Stimulated activated memory B cell treated with anti-CD40 and anti-IgM and Interleukin-4, amounts not matched to agents 10 μg/mL and 1 μg/mL and 100 μg/mL, for 72 hours (primary cell): ENCODE data around the gene FAM209A.
"Not testable (repeated sequence)": the region's sequence is repeated elsewhere in the genome, so short reads cannot be mapped to it uniquely, and the experiment has no call there.

Source experiments
- ATAC-seq: fragments of 150-1000 bp; cut with Tn5 transposase; 2 replicates; pipeline ENCODE4 v1.10.0; 2021
- H3K27ac Mint-ChIP-seq: one replicate; pipeline ENCODE4 v1.8.0; 2022; ENCODE audit warnings: mild to moderate bottlenecking, mixed read lengths
- H3K27me3 Mint-ChIP-seq: one replicate; pipeline ENCODE4 v1.8.0; 2022; ENCODE audit warnings: mixed read lengths
- H3K36me3 Mint-ChIP-seq: one replicate; pipeline ENCODE4 v1.8.0; 2022; ENCODE audit warnings: mixed read lengths
- H3K4me1 Mint-ChIP-seq: one replicate; pipeline ENCODE4 v1.8.0; 2022; ENCODE audit warnings: mixed read lengths
- H3K4me3 Mint-ChIP-seq: one replicate; pipeline ENCODE4 v1.8.0; 2022; ENCODE audit warnings: mild to moderate bottlenecking, moderate library complexity, mixed read lengths
- H3K9me3 Mint-ChIP-seq: one replicate; pipeline ENCODE4 v1.8.0; 2022; ENCODE audit warnings: mixed read lengths

FAM209A gene

DNA sequence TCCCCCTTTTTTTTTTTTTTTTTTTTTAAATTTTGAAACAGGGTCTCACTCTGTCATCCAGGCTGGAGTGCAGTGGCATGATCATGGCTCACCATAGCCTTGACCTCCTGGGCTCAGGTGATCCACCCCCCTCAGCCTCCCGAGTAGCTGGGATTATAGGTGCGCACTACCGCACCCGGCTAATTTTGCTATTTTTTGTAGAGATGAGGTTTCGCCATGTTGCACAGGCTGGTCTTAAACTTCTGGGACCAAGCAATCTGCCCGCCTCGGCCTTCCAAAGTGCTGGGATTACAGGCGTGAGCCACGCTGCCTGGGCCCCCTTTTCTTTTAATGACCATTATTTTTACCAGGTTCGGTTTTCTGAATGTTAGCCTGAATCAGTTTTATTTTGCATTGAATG, 5.0 kb upstream of the FAM209A start:
- Mint-ChIP-seq H3K9me3 (peaks cover 21% of the 10 kb centered on the region), H3K27ac (no peak overlapping the region), H3K27me3 (no peaks in the 10 kb centered on the region), H3K4me1 (no peaks in the 10 kb centered on the region), H3K4me3 (no peak overlapping the region), H3K36me3 (peaks cover 72% of the 10 kb centered on the region)
- ATAC-seq, result no peak

DNA sequence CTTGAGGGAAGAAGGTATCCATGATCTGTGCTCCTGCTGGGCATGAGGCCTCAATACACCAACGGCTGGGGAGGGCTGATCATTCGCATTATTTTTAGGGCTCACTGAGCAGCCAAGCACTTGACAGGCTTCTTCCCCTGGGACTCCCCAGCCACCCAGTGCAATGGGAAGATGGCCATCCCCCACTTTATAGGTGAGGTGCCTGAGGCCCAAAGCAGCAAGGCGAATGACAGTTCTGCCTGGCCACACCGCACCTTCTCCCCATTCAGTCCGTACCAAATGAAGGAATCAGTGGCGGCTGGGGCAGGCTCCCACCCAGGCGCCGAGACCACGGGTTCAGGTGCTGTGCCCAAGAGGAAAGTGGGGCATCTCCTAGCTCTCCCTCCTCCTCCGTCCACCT, 4.4 kb upstream of the FAM209A start:
- Mint-ChIP-seq H3K27me3 (no peaks in the 10 kb centered on the region), H3K9me3 (peaks cover 21% of the 10 kb centered on the region), H3K36me3 (peaks cover 66% of the 10 kb centered on the region), H3K27ac (no peak overlapping the region), H3K4me1 (no peaks in the 10 kb centered on the region), H3K4me3 (no peak overlapping the region)
- no peak for ATAC-seq

DNA sequence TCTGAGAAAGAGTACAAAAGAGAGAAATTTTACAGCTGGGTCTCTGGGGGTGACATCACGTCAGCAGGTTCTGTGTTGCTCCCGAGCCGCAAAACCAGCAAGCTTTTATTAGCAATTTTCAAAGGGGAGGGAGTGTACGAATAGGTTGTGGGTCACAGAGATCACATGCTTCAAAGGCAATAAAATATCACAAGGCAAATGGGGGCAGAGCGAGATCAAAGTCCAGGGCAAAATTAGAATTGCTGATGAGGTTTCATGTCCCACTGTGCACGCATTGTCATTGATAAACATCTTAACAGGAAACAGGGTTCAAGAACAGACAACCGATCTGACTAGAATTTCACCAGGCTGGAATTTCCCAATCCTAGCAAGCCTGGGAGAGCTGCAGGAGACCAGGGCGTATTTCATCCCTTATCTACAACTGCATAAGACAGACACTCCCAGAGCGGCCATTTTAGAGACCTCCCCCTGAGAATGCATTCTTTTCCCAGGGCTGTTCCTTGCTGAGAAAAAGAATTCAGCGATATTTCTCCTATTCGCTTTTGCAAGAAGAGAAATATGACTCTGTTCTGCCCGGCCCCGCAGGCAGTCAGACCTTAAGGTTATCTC, 3.7 kb upstream of the FAM209A start:
- not testable (repeated sequence) for H3K4me3 Mint-ChIP-seq, ATAC-seq, H3K27me3 Mint-ChIP-seq, H3K4me1 Mint-ChIP-seq, H3K27ac Mint-ChIP-seq
- Mint-ChIP-seq H3K36me3 (peaks cover 59% of the 10 kb centered on the region), H3K9me3 (peaks cover 21% of the 10 kb centered on the region)

DNA sequence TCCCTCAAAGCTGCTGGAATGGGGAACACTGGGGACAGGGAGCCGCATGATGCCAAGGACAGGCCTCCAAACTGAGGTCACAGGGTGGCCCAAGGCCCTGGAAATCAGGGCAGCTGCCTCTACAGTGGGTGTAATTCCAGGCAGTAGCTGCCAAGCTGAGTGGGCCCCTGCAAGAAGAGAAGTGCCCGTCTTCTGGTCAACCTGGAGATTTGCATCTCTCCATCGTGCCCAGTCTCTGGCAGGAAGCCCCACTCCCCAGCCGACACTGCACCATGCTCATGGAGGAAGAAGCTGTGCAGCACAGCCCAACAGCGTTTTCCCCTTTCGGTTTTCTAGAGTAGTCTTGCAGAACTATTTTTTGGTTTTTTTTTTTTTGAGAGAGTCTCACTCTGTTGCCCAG, 2.2 kb upstream of the FAM209A start:
- H3K4me3 Mint-ChIP-seq, result no peak overlapping the region
- no peak for ATAC-seq
- no peak overlapping the region for H3K27ac Mint-ChIP-seq
- H3K4me1 Mint-ChIP-seq, result no peaks in the 10 kb centered on the region
- H3K36me3 Mint-ChIP-seq, result peaks cover 45% of the 10 kb centered on the region
- peaks cover 21% of the 10 kb centered on the region for H3K9me3 Mint-ChIP-seq
- no peaks in the 10 kb centered on the region for H3K27me3 Mint-ChIP-seq

DNA sequence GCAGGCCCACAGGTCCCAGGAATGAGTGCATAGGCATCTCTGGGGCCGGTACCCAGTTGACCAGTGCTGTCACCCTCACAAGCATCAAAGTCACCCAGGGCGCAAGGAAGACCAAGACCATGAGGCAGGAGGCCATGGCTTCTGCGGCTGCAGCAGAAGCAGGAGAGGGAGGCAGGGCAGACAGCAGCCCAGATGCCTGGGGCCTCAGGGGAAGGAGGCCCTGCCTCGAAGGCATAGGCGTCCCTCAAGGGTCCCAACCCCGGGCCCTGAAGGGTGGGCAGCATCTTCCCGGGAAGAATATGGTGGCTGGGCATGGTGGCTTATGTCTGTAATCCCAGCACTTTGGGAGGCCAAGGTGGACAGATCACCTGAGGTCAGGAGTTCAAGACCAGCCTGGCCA, 3.0 kb downstream of the FAM209A start:
- Mint-ChIP-seq H3K27me3 (no peaks in the 10 kb centered on the region), H3K4me3 (no peak overlapping the region), H3K9me3 (peaks cover 3% of the 10 kb centered on the region), H3K27ac (no peak overlapping the region), H3K4me1 (no peaks in the 10 kb centered on the region), H3K36me3 (no peaks in the 10 kb centered on the region)
- ATAC-seq, result no peak

DNA sequence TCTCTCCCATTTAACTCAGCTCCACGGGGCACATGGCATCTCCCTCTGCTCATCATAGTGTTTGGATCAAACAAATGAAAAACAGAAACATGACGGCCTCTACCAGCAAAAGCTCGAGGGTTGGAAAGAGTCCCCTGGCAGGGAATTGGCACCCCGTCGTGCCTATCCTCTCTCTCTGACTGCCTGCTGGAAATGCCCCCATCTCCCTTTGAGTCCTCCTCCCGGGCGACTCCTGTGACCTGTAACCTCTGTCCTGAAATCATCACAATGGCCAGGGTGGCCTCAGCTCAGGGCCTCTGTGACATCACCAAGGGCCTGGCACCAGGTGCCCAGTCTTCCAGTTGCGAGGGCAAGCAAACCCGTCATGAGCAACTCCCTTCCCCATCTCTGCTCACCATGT, 8.4 kb downstream of the FAM209A start, which contains the start of gene FAM209B:
Gene FAM209B, plus strand, starts transcription at position 301 of the 400 bp plus-strand sequence. Its CDS starts 96 bp downstream, at position 397.
- not testable (repeated sequence) for ATAC-seq, H3K4me1 Mint-ChIP-seq, H3K27ac Mint-ChIP-seq, H3K4me3 Mint-ChIP-seq, H3K27me3 Mint-ChIP-seq, H3K9me3 Mint-ChIP-seq
- H3K36me3 Mint-ChIP-seq, result peaks cover 18% of the 10 kb centered on the region

DNA sequence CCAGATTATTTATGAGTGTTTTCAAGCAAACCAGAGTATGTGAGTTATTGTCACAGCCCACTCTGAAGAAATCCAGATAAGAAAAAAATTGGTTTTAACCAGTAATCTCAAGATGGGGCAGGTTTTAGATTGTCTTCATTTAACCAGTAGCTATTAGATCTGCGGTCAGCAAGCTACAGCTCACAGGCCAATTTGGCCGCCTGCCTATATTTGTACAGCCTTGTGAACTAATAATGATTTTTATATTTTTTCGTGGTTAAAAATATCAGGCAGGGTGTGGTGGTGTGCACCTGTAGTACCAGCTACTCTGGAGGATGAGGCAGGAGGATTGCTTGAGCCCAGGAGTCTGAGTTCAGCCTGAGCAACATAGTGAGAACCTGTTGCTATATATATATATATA, 13.5 kb downstream of the FAM209A start:
- ATAC-seq, result no peak
- Mint-ChIP-seq H3K4me1 (no peaks in the 10 kb centered on the region), H3K9me3 (no peaks in the 10 kb centered on the region), H3K36me3 (peaks cover 14% of the 10 kb centered on the region), H3K27me3 (no peaks in the 10 kb centered on the region), H3K4me3 (no peak overlapping the region), H3K27ac (no peak overlapping the region)

DNA sequence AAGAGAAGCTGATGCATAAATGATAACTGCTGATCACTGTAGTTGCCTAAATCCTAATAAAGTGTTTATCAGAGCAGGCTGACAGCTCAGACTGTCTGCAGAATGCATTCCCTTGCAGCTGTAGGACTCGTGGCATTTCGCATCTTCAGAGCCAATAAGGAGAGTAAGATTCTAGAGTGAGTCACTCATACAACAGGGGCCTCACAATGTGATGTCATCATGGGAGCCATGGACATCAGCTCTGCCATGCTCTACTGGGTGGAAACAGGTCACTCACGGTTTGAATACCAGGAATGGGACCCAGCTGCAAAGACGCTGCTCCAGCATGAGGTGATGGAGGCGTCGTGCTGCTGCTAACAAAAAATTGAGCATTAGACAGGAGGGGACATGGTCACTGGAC, 15.9 kb downstream of the FAM209A start:
- Mint-ChIP-seq H3K9me3 (no peaks in the 10 kb centered on the region), H3K4me3 (no peak overlapping the region), H3K27ac (no peak overlapping the region), H3K27me3 (no peaks in the 10 kb centered on the region), H3K4me1 (no peaks in the 10 kb centered on the region), H3K36me3 (peaks cover 6% of the 10 kb centered on the region)
- ATAC-seq, result no peak

DNA sequence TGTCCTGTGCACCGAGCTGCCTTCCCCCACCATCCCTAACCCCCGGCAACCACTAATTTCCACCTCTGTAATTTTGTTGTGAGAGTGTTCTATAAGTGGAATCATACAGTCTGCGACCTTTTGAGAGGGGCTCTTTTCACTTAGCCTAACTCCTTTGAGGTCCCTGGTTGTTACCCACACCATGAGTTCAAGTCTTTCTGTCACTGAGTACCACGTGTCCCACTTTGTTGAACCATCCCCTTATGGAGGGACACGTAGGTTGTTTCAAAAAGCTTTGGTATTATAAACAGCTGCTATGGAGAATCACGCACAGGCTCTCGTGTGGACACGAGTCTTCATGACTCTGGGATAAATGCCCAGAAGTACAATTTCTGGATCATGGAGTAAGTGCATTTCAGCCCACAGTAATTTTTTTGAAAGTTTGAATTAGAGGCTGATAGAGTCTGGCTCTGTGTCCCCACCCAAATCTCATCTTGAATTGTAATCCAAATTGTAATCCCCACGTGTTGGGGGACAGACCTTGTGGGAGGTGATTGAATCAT, 18.0 kb downstream of the FAM209A start:
- no peaks in the 10 kb centered on the region for H3K36me3 Mint-ChIP-seq
- H3K27me3 Mint-ChIP-seq, result no peaks in the 10 kb centered on the region
- H3K4me3 Mint-ChIP-seq, result no peak overlapping the region
- no peaks in the 10 kb centered on the region for H3K4me1 Mint-ChIP-seq
- H3K9me3 Mint-ChIP-seq, result no peaks in the 10 kb centered on the region
- no peak overlapping the region for H3K27ac Mint-ChIP-seq
- ATAC-seq, result no peak

DNA sequence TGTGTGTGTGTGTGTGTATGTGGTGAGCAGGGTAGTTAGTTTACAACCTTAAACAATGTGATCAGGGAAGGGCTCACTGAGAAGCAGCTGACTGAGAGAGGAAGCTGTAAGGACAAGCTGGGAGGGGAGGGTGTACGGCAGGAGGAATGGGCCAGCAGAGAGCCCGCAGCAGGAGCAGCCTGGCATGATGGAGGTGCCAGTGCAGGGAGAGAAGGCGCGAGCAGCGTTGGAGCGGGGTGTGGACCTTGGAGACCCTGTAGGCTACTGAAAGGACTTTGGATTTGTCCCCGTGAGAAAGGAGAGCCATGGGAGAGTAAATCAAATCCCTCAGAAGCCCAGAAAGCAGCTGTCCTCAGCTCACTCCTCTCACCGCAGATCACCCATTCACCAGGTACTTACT, 27.0 kb downstream of the FAM209A start:
- H3K4me1 Mint-ChIP-seq, result peaks cover 24% of the 10 kb centered on the region
- no peak overlapping the region for H3K4me3 Mint-ChIP-seq
- H3K27me3 Mint-ChIP-seq, result no peaks in the 10 kb centered on the region
- H3K36me3 Mint-ChIP-seq, result no peaks in the 10 kb centered on the region
- no peaks in the 10 kb centered on the region for H3K9me3 Mint-ChIP-seq
- H3K27ac Mint-ChIP-seq, result no peak overlapping the region
- ATAC-seq, result no peak

DNA sequence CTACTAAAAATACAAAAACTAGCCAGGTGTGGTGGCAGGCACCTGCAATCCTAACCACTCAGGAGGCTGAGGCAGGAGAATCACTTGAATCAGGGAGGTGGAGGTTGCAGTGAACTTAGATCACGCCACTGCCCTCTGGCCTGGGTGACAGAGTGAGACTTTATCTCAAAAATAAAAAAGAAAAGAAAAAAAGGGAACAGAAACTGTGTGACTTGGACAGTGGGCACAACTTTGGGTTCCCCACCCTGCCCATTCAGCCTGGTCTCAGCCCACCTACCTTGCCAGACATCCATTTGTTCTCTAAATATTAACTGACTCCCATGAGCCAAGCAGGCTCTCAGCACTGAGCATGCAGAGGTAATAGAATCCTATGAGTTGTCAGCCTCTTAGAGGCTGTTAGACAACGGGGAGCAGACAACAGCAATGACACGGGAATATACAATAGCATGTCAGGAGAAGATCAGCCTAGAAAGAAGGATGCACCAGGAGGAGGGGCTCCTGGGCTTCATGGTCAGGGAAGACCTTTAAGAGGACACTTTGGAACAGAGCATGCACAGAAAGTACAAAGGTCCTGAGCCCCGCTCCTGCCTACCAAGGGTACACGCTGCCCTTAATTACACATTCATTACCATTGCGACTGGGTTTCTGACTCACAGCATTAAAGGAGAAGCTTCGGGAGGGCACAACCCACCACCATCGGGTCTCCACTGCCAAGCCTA, 28.5 kb downstream of the FAM209A start:
- Mint-ChIP-seq H3K4me1 (peaks cover 24% of the 10 kb centered on the region), H3K36me3 (no peaks in the 10 kb centered on the region), H3K27me3 (no peaks in the 10 kb centered on the region), H3K9me3 (no peaks in the 10 kb centered on the region), H3K27ac (no peak overlapping the region), H3K4me3 (no peak overlapping the region)
- peak; percentile 53 for ATAC-seq

DNA sequence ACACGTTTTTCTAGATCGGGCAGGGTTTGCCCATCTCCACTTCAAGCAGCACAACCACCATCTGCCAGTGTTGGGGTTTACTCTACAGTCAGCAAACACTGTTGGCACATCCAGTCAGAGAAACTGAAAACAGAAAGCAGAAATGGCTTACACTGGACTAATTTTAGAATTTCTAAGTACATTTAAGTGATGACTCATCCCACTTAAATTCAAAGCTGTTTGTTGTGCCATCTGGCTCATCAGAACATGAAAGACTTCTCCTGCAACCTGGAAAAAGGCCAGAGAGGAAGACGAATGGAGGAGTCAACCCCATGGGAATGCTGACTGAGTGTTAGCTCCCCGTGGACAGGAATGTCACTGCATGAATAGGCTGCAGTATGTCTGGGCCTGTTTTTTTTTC, 30.3 kb downstream of the FAM209A start:
- Mint-ChIP-seq H3K36me3 (no peaks in the 10 kb centered on the region), H3K9me3 (no peaks in the 10 kb centered on the region), H3K27me3 (no peaks in the 10 kb centered on the region), H3K27ac (peak overlapping the region; percentile 66), H3K4me3 (no peak overlapping the region), H3K4me1 (peaks cover 24% of the 10 kb centered on the region)
- ATAC-seq, result peak; percentile 79

DNA sequence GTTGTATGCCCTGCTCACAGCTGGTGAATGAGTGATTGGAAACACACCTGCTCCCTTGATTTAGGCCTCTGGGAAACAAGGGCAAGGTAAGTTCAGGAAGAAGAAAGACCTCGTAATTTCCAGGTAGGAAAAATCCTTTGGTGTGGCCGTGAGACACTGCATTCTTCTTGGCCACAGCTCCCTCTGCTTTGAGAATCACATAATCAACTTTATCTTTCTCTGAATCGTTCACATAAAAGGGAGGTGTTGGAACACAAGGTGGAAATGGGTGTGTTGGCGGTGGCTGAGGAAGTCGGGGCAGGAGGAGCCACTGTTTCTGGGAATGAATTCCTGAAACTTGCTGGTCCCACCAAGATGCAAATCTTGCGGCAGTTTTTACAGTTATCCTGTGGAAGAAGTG, 34.4 kb downstream of the FAM209A start:
- H3K4me1 Mint-ChIP-seq, result peaks cover 13% of the 10 kb centered on the region
- H3K27ac Mint-ChIP-seq, result no peak overlapping the region
- no peak for ATAC-seq
- H3K27me3 Mint-ChIP-seq, result no peaks in the 10 kb centered on the region
- no peak overlapping the region for H3K4me3 Mint-ChIP-seq
- H3K9me3 Mint-ChIP-seq, result no peaks in the 10 kb centered on the region
- H3K36me3 Mint-ChIP-seq, result no peaks in the 10 kb centered on the region

DNA sequence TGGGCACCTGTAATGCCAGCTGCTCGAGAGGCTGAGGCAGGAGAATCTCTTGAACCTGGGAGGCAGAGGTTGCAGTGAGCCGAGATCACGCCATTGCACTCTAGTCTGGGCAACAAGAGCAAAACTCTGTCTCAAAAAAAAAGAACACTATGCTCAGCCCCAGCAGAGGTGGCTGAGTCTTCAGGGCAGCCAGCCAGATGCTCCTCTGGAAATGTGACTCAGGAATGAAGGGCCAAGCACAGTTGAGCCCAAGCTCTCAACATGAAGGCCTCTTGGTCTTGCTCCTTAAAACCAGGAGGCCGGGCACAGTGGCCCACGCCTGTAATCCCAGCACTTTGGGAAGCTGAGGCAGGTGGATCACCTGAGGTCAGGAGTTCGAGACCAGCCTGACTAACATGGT, 40.0 kb downstream of the FAM209A start:
- H3K4me3 Mint-ChIP-seq, H3K27me3 Mint-ChIP-seq, H3K9me3 Mint-ChIP-seq, H3K4me1 Mint-ChIP-seq, H3K36me3 Mint-ChIP-seq, H3K27ac Mint-ChIP-seq: not testable (repeated sequence)
- peak; percentile 12 for ATAC-seq

DNA sequence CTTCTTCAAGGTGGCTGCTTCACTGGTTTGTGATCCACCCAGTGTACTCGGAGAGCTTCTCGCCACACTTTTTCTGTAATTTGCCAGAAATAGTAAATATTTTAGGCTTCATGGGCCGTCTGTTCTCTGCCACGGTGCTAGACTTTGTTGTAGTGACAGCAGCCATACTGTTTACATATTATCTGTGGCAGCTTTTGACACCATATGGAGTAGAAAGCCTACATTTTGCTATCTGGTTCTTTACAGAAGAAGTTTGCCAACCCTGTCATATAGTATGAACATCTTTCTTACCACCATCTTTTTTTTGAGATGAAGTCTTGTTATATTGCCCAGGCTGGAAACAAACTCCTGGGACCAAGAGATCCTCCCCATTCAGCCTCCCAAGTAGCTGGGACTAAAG, 41.0 kb downstream of the FAM209A start:
- ATAC-seq, result no peak
- no peak overlapping the region for H3K27ac Mint-ChIP-seq
- no peaks in the 10 kb centered on the region for H3K9me3 Mint-ChIP-seq
- no peaks in the 10 kb centered on the region for H3K4me1 Mint-ChIP-seq
- H3K36me3 Mint-ChIP-seq, result no peaks in the 10 kb centered on the region
- H3K27me3 Mint-ChIP-seq, result peaks cover 17% of the 10 kb centered on the region
- H3K4me3 Mint-ChIP-seq, result no peak overlapping the region

DNA sequence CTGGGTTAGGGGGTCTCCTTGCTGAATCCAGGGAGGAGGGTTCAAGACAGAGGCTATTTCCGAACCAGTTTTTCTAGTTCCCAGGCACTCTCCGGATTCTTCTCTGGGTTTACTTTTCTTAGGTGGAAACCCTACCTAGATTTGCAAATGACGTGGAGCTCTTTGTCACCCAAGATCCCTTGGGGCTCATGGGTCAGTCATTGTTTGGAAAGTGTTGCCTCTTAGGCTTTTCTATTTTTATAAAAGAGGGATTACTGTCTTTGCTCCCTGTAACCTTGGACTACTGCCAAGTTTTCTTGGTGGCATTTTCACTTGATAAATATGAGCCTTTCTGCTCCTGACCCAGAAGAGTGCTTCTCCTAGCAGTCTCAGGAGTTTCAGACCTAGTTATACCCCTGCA, 42.1 kb downstream of the FAM209A start:
- Mint-ChIP-seq H3K36me3 (no peaks in the 10 kb centered on the region), H3K27ac (no peak overlapping the region), H3K4me1 (no peaks in the 10 kb centered on the region), H3K27me3 (peaks cover 28% of the 10 kb centered on the region), H3K4me3 (no peak overlapping the region), H3K9me3 (no peaks in the 10 kb centered on the region)
- ATAC-seq, result no peak
